Endothelial cell of umbilical vein (primary cell): ENCODE results near the gene SCRN1. TPM values are rescaled to one million over a fixed set of nuclear protein-coding genes. Genes with fewer than 3 reads are reported as not detected.
"Not testable (repeated sequence)": the region's sequence is repeated elsewhere in the genome, so short reads cannot be mapped to it uniquely, and the experiment has no call there.

Source experiments
- BruUV-seq: library from RNA; stranded (reverse); fragments of 400-500 nt; replicated peaks from 2 replicates; lab custom pipeline; 2021; lab: Mats Ljungman, UMichigan
- CTCF ChIA-PET: fragments of 300-600, 350-600 bp; sonication (Branson Sonifier 250); formaldehyde crosslinking; loops from one replicate; lab custom pipeline; 2021; ENCODE audit warnings: antibody characterized with exemption, inconsistent platforms; lab: Charles Lee
- POLR2A ChIA-PET: fragments of 300-600, 350-600 bp; sonication (Branson Sonifier 250); formaldehyde crosslinking; loops from one replicate; lab custom pipeline; 2021; ENCODE audit warnings: antibody characterized with exemption, inconsistent platforms; lab: Charles Lee
- DNase-seq: peaks from one replicate; pipeline ENCODE4 v3.0.0-alpha.2; 2011; ENCODE audit warnings: low read depth, low spot score
- FAIRE-seq: peaks from 2 replicates; lab custom pipeline; 2011; peaks lifted over from hg19 to GRCh38; lab: Jason Lieb, UNC
- H2AFZ ChIP-seq: 2 replicates; pipeline ENCODE4 v1.6.0; 2012; ENCODE audit warnings: low read depth, low read length, control low read depth, inconsistent platforms
- H3K27ac ChIP-seq: 2 replicates; pipeline ENCODE4 v1.5.1; 2011; ENCODE audit warnings: low read depth, mild to moderate bottlenecking, control low read depth, low read length, moderate library complexity; ENCODE audit not compliant: insufficient read depth
- H3K27me3 ChIP-seq, 2 experiments: 2 replicates each; pipeline versions ENCODE4 v1.6.0 to v1.6.1; 2011; ENCODE audit warnings: low read length in 2 of 2, mixed read lengths in 1 of 2; ENCODE audit not compliant: control insufficient read depth in 2 of 2, insufficient read depth in 2 of 2
- H3K36me3 ChIP-seq, 2 experiments: 2 replicates in 1 of 2; 3 replicates in 1 of 2; pipeline ENCODE4 v1.5.1; 2011; ENCODE audit warnings: low read length in 2 of 2, mild to moderate bottlenecking in 1 of 2, moderate library complexity in 1 of 2; ENCODE audit not compliant: control insufficient read depth in 2 of 2, insufficient read depth in 2 of 2; ENCODE audit errors: extremely low read depth in 1 of 2
- H3K4me1 ChIP-seq: 3 replicates; pipeline ENCODE4 v1.5.1; 2011; ENCODE audit warnings: mild to moderate bottlenecking, low read length; ENCODE audit not compliant: control insufficient read depth, insufficient read depth; ENCODE audit errors: extremely low read depth
- H3K4me2 ChIP-seq: 2 replicates; pipeline ENCODE4 v1.6.1; 2011; ENCODE audit warnings: low read length, control low read depth, mixed read lengths; ENCODE audit not compliant: insufficient read depth
- H3K4me3 ChIP-seq, 3 experiments: fragments of 200-600 bp in 1 of 3; sonication (generic), shearing (Covaris generic) in 1 of 3; replicated peaks in 1 of 3; 2 replicates each; pipeline ENCODE4 v1.5.1; 2011 to 2016; ENCODE audit warnings: control low read depth in 3 of 3, low read length in 3 of 3, mild to moderate bottlenecking in 2 of 3, inconsistent platforms in 1 of 3, low read depth in 1 of 3, moderate library complexity in 1 of 3; ENCODE audit not compliant: insufficient read depth in 1 of 3
- H3K79me2 ChIP-seq: 2 replicates; pipeline ENCODE4 v1.6.0; 2012; ENCODE audit warnings: low read length, inconsistent platforms; ENCODE audit not compliant: control insufficient read depth, insufficient read depth
- H3K9ac ChIP-seq: replicated peaks from 2 replicates; pipeline ENCODE3; 2011; ENCODE audit warnings: low read length, control low read depth; ENCODE audit not compliant: insufficient read depth; ENCODE audit errors: extremely low read depth
- H3K9me1 ChIP-seq: replicated peaks from 3 replicates; pipeline ENCODE4 v1.6.0; 2011; ENCODE audit warnings: mild to moderate bottlenecking, low read length; ENCODE audit not compliant: control insufficient read depth, insufficient read depth; ENCODE audit errors: extremely low read depth
- H3K9me3 ChIP-seq: replicated peaks from 2 replicates; pipeline ENCODE4 v1.5.1; 2012; ENCODE audit warnings: low read length, inconsistent platforms; ENCODE audit not compliant: control insufficient read depth, insufficient read depth
- H4K20me1 ChIP-seq: replicated peaks from 2 replicates; pipeline ENCODE3; 2011; ENCODE audit warnings: mild to moderate bottlenecking, low read length; ENCODE audit not compliant: control insufficient read depth, insufficient read depth; ENCODE audit errors: extremely low read depth
- EZH2 ChIP-seq: IDR thresholded peaks from 2 replicates; pipeline ENCODE4 v1.6.1; 2012; ENCODE audit warnings: borderline replicate concordance, low read depth, mild to moderate bottlenecking, moderate library complexity, low read length, inconsistent platforms; ENCODE audit not compliant: severe bottlenecking
- FOS ChIP-seq: IDR thresholded peaks from 2 replicates; pipeline ENCODE4 v1.6.1; 2011; ENCODE audit warnings: mild to moderate bottlenecking, low read length, moderate library complexity, borderline replicate concordance; ENCODE audit not compliant: insufficient read depth
- GATA2 ChIP-seq: IDR thresholded peaks from 2 replicates; pipeline ENCODE4 v1.7.0; 2011; ENCODE audit warnings: low read depth, mild to moderate bottlenecking, moderate library complexity, mixed read lengths, low read length; ENCODE audit not compliant: insufficient read length, insufficient read depth
- JUN ChIP-seq: IDR thresholded peaks from 2 replicates; pipeline ENCODE4 v1.6.1; 2011; ENCODE audit warnings: borderline replicate concordance, low read depth; ENCODE audit not compliant: insufficient read length, insufficient read depth
- MYC ChIP-seq: IDR thresholded peaks from one replicate; pipeline ENCODE4 v1.6.1; 2011; ENCODE audit warnings: mild to moderate bottlenecking, low read depth, low read length
- POLR2A ChIP-seq: IDR thresholded peaks from 2 replicates; pipeline ENCODE4 v1.6.1; 2012; ENCODE audit warnings: low read depth, mild to moderate bottlenecking, control low read depth, low read length
- POLR2AphosphoS5 ChIP-seq: IDR thresholded peaks from 2 replicates; pipeline ENCODE4 v1.6.1; 2012; ENCODE audit warnings: low read depth, mild to moderate bottlenecking, control low read depth, low read length, moderate library complexity; ENCODE audit not compliant: insufficient read depth
- dilution Hi-C: fragments of 300-500 bp; cut with MboI; formaldehyde crosslinking; loops from one replicate; pipeline ENCODE4 v1.15.0; 2019; ENCODE audit warnings: low sequenced_read_pairs; ENCODE audit not compliant: extremely low pct_ligation_motif_present
- intact Hi-C: fragments of 100-400 bp; cut with micrococcal nuclease; formaldehyde crosslinking; loops from one replicate; pipeline ENCODE4 v1.10.0; 2022
- polyA plus RNA-seq, 4 experiments: library from polyadenylated mRNA; depleted of rRNA in 3 of 4; stranded (reverse) in 3 of 4; unstranded in 1 of 4; fragments of >200 nt; gene quantifications; 2 replicates each; pipeline versions ENCODE4 v1.2.1 to v1.2.3, GENCODE V29; 2011 to 2012; ENCODE audit warnings: missing spikeins in 1 of 4
- total RNA-seq: library from RNA; stranded (reverse); gene quantifications from 2 replicates; pipeline ENCODE4 v1.2.3, GENCODE V29; 2021
- TF ChIP-seq, protein P1 (sequence below), 2 donors: IDR thresholded peaks; 1 replicate in 1 of 2; 2 replicates in 1 of 2; pipeline ENCODE4 v1.5.1; 2011; ENCODE audit warnings: low read length in 2 of 2, mild to moderate bottlenecking in 2 of 2, moderate library complexity in 2 of 2, control low read depth in 1 of 2, inconsistent platforms in 1 of 2, low read depth in 1 of 2; ENCODE audit not compliant: insufficient read depth in 1 of 2; ENCODE audit errors: extremely low read depth in 1 of 2
- TF ChIP-seq, protein P2 (sequence below): IDR thresholded peaks from 2 replicates; pipeline ENCODE4 v1.6.1; 2011; ENCODE audit not compliant: insufficient read depth, insufficient read length

Gene SCRN1
- total and polyA plus RNA-seq, 2 donors (not counting 3 experiments of a cell fraction or from before 2014, with no cell fraction given), result 57.0 to 127 TPM

- no peaks in the 10 kb centered on the region for H3K36me3 ChIP-seq
- DNase-seq (no peak), FAIRE-seq (no peak)
- POLR2A ChIA-PET, result no interaction called here
- CTCF ChIA-PET, result no interaction called here
- TF ChIP-seq, protein P1, sequence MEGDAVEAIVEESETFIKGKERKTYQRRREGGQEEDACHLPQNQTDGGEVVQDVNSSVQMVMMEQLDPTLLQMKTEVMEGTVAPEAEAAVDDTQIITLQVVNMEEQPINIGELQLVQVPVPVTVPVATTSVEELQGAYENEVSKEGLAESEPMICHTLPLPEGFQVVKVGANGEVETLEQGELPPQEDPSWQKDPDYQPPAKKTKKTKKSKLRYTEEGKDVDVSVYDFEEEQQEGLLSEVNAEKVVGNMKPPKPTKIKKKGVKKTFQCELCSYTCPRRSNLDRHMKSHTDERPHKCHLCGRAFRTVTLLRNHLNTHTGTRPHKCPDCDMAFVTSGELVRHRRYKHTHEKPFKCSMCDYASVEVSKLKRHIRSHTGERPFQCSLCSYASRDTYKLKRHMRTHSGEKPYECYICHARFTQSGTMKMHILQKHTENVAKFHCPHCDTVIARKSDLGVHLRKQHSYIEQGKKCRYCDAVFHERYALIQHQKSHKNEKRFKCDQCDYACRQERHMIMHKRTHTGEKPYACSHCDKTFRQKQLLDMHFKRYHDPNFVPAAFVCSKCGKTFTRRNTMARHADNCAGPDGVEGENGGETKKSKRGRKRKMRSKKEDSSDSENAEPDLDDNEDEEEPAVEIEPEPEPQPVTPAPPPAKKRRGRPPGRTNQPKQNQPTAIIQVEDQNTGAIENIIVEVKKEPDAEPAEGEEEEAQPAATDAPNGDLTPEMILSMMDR (IDR thresholded peaks at IDR 0.05; ENCODE audit: extremely low read depth in 1 of 2, insufficient read depth in 1 of 2, low read depth in 1 of 2, low read length in 2 of 2), result no peak
- TF ChIP-seq, protein P2, sequence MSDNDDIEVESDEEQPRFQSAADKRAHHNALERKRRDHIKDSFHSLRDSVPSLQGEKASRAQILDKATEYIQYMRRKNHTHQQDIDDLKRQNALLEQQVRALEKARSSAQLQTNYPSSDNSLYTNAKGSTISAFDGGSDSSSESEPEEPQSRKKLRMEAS, result no peak
- TF ChIP-seq POLR2A (no peak), EZH2 (no peak), POLR2AphosphoS5 (no peak), MYC (no peak), JUN (no peak), FOS (no peak), GATA2 (no peak)
- no peaks in the 10 kb centered on the region for H3K79me2 ChIP-seq
- no TSS peak for BruUV-seq
- no peaks in the 10 kb centered on the region for H3K9me3 ChIP-seq
- H3K27me3 ChIP-seq, result peaks cover 0 to 8% of the 10 kb centered on the region in 2 experiments
- no peak overlapping the region for H3K4me2 ChIP-seq
- no peaks in the 10 kb centered on the region for H3K4me1 ChIP-seq
- H4K20me1 ChIP-seq, result no peaks in the 10 kb centered on the region
- H2AFZ ChIP-seq, result no peak overlapping the region
- H3K9ac ChIP-seq, result no peak overlapping the region
- no peak overlapping the region for H3K4me3 ChIP-seq
- intact Hi-C loops, result no loop called here
- no peak overlapping the region for H3K27ac ChIP-seq
- dilution Hi-C loops, result no loop called here
- H3K9me1 ChIP-seq, result no peaks in the 10 kb centered on the region
Measured at GRCh38 chr7:29891766-29892165, 97.8 kb downstream of the SCRN1 start.

DNA sequence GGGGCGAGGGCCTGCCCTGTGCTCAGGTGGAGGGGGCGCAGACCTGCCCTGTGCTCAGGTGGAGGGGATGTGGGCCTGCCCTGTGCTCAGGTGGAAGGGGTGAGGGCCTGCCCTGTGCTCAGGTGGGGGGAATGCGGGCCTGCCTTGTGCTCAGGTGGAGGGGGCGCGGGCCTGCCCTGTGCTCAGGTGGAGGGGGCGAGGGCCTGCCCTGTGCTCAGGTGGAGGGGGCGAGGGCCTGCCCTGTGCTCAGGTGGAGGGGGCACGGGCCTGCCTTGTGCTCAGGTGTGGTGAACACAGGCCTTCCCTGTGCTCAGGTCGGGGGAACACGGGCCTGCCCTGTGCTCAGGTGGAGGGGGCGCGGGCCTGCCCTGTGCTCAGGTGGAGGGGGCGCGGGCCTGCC, 98.8 kb downstream of the SCRN1 start:
- CTCF ChIA-PET, H3K36me3 ChIP-seq, DNase-seq, POLR2A ChIA-PET, H3K4me2 ChIP-seq, FAIRE-seq, intact Hi-C loops, H4K20me1 ChIP-seq, BruUV-seq, H3K9ac ChIP-seq, H3K27ac ChIP-seq, H2AFZ ChIP-seq, H3K4me3 ChIP-seq, H3K9me1 ChIP-seq, H3K27me3 ChIP-seq, H3K79me2 ChIP-seq, H3K4me1 ChIP-seq, H3K9me3 ChIP-seq, dilution Hi-C loops: not testable (repeated sequence)
